HTERT RPE-1 (cell line): Measurements from ENCODE around the gene GOLGA8J.
"Not testable (repeated sequence)": the region's sequence is repeated elsewhere in the genome, so short reads cannot be mapped to it uniquely, and the experiment has no call there.

ENCODE experiments used
- in situ Hi-C: fragments of 300-500 bp; cut with MboI; formaldehyde crosslinking; loops from 4 replicates; pipeline ENCODE4 v1.14.3; 2020; ENCODE audit warnings: low sequenced_read_pairs

Gene GOLGA8J

DNA sequence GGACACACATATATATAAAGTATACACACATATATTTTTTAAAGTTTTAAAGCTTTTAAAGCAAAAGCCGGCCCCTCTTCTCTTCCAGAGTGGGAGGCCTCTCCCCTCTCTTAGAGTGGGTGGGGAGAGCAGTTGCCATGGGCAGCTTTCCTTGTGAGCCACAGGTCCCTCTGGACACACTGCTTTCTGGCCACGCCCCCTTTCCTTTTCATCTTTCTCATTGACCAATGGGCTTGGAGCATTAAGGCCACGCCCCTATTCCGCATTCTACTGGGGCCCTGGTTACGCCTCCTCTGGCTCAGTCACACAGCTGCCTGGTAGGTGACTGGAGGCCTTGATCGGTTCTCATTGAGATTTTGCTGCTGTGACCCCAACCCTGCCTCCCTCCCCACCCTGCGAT, at the start of gene GOLGA8J:
Gene GOLGA8J, plus strand, starts transcription at position 301 of the 400 bp plus-strand sequence. Its CDS starts 98 bp downstream, at position 399.
- in situ Hi-C loops: not testable (repeated sequence)

- in situ Hi-C loops: no loop called here
Observed at GRCh38 chr15:30033211-30033610, 49.5 kb upstream of the GOLGA8J start.

GRCh38 chr15:30033763-30034162, 49.0 kb upstream of the GOLGA8J start:
- in situ Hi-C loops: no loop called here

GRCh38 chr15:30036036-30036703, 46.6 kb upstream of the GOLGA8J start:
- in situ Hi-C loops: no loop called here

DNA sequence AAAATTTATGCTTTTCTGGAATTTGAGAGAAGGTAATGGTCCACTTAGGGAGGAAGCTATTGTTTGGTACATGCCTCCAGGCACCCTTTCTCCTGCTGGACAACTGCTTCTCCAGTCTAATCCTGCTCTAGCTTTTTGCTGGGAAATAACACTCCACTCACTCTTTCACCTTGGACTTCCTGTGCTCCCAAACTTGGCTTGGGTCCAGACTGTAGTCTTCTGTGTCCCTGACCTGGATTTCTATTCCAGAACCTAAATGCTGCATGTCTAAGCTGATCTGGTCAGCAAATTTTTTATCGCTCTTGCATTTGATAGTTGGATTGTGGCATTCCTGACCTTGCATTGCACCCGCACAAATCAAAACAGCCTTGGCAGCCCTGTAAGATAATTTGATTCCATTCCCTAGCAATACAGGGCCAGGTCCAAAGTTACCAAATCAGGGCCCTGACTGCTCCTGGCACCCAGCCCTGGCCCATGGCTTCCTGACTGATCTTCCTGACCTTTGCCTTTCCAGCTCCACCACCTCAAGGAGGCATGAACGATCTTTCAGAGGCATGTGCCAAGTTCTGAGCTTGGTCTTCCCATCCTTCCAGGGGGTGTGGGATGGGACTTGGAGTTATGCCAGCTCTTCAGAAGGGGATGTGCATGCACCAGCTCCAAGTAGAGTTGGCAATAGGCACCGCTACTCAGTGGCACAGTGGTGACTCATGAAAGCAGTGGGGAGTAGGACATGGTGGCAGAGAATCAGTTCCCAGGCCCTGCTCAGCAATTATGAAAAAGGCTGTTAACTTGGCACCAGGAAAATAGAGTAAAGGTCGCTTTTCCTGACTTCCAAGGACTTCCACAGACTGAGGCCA, 43.9 kb upstream of the GOLGA8J start:
- in situ Hi-C loops: no loop called here

GRCh38 chr15:30041868-30042267, 40.9 kb upstream of the GOLGA8J start:
- in situ Hi-C loops: no loop called here

GRCh38 chr15:30042556-30042955, 40.2 kb upstream of the GOLGA8J start:
- in situ Hi-C loops: no loop called here

DNA sequence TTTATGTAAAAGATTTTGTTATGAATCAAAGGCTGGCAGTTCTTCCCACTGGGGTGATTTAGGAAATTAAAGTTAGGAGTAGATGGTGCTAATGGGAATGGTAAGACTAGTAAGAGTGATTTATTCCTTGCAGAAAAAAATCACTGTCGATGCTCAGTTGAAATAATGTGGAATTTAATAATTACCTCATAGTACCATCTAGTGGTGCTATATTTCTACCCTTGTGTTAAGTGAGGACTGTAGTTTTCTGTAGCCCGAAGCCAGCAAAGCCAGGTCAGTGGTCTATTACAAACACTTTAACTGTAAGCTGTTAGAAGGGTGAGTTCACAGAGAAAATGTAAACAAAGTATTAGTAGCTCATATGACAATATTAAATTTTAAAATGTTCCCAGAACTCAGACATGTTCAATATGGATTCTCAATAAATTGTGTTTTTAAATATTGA, 39.5 kb upstream of the GOLGA8J start:
- in situ Hi-C loops: no loop called here

- in situ Hi-C loops: no loop called here
Observed at GRCh38 chr15:30044377-30044776, 38.4 kb upstream of the GOLGA8J start.

DNA sequence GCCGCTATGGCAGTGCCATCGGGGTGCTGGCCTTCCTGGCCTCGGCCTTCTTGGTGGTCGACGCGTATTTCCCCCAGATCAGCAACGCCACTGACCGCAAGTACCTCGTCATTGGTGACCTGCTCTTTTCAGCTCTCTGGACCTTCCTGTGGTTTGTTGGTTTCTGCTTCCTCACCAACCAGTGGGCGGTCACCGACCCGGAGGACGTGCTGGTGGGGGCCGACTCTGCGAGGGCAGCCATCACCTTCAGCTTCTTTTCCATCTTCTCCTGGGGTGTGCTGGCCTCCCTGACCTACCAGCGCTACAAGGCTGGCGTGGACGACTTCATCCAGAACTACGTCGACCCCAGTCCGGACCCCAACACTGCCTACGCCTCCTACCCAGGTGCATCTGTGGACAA, 37.9 kb upstream of the GOLGA8J start:
- in situ Hi-C loops: not testable (repeated sequence)

GRCh38 chr15:30045248-30046041, 37.3 kb upstream of the GOLGA8J start:
- in situ Hi-C loops: not testable (repeated sequence)

DNA sequence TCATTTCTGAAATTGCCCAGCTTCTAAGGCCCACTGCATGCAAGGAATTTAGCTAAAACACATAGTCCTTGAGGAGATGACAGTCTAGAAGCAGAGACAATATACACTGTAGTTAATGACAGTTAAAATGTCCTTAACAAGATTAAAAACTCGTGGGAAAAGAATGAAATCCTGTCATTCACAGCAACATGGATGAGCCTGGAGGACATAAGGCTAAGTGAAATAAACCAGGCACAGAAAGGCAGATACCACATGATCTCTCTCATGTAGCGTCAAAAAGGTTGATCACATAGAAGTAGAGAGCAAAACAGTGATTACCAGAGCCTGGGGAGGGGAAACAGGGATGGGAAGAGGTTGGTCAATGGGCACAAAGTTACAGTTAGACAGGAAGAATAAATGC, 36.3 kb upstream of the GOLGA8J start:
- in situ Hi-C loops: no loop called here

- in situ Hi-C loops: no loop called here
Observed at GRCh38 chr15:30055604-30056003, 27.2 kb upstream of the GOLGA8J start.

GRCh38 chr15:30056166-30056565, 26.6 kb upstream of the GOLGA8J start:
- in situ Hi-C loops: no loop called here

DNA sequence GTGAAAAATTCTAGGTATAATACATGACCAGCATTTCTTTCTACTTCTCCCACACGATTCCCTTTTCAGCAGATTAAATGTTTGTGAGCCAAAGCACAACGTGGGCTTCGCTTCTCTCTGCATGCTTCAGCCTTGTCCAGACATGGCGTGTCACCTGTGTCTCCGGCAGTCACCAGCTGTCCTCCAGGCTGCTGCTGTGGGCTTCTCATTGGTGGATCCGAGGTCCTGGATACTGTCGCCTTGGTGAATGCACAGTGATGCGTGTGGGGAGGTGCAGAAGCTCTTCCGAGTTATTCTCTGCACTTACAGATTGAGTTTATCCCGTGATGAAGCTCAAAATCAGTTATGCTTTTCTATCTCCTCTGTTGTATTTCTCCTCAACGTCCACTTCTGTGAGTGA, 23.0 kb upstream of the GOLGA8J start:
- in situ Hi-C loops: no loop called here

DNA sequence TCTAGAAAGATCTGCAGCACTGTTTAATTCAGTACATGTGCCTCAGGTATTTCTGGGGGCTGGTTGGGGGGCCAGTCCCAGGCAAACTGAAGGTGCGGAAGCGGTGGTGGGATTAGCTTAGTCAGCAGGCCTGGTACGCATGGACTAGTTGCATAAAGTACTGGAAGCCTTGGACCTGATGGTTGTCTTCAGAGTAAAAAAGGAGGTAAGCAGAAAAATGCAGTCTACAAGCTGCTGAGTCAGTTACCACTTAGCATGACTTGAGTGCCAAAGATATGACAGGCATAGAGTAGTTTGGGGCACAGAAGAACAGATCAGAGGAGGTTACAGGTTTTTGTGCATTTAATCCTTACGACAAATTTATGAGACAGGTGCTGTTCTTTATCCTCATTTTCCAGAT, 19.9 kb upstream of the GOLGA8J start:
- in situ Hi-C loops: no loop called here

- in situ Hi-C loops: no loop called here
Observed at GRCh38 chr15:30063835-30064546, 18.8 kb upstream of the GOLGA8J start.

DNA sequence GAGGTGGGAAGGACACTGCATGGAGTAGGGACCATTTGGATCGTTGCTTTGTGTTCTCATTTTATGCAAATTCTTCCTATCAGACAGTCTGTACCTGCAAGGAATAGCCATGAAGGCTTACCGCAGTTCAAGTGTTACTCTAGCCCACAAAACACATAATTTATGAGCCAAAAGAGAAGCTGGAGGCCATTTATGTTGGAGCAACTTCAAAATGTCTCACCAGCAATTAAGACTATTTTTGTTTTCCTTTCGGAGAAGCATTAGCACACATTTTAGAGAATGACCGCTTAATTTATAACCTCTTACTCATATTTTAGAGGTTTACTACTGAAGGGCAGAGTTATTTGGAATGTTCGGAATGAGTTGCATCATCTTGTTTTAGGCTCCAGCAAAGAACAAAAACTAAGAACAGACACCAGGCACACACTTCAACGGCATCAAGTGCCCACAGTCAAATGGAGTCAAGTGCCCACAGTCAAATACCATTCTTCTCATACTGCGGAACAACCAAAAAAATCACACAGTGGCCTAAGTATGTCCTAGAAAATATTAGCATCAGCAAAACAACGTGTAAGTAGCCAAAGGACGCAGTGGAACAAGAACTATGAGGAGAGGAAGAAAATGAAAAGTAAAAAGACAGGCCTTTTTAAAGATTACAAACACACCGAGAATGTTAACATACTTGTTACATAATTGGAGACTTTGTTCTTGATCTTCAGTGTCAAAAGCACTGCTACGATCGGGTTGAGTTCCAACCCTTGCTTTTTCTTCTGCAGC, 17.5 kb upstream of the GOLGA8J start:
- in situ Hi-C loops: no loop called here

GRCh38 chr15:30068326-30068725, 14.4 kb upstream of the GOLGA8J start:
- in situ Hi-C loops: no loop called here

- in situ Hi-C loops: no loop called here
Observed at GRCh38 chr15:30072630-30073029, 10.1 kb upstream of the GOLGA8J start.
